PFSK-1 (cell line): ENCODE results near the gene SORL1.

ENCODE experiments used
- FOXP2 ChIP-seq: optimal IDR thresholded peaks from 2 replicates; pipeline ENCODE3; 2011; ENCODE audit warnings: borderline replicate concordance, control low read depth, inconsistent platforms; ENCODE audit not compliant: insufficient read depth; ENCODE audit errors: extremely low read length, extremely low read depth
- POLR2AphosphoS5 ChIP-seq: IDR thresholded peaks from 2 replicates; pipeline ENCODE4 v1.6.1; 2012; ENCODE audit warnings: low read depth, mild to moderate bottlenecking, control low read depth, low read length, moderate library complexity
- SIN3A ChIP-seq: IDR thresholded peaks from 2 replicates; pipeline ENCODE4 v1.6.1; 2012; ENCODE audit warnings: mild to moderate bottlenecking, low read length, moderate library complexity, borderline replicate concordance; ENCODE audit not compliant: insufficient read depth
- TAF1 ChIP-seq: IDR thresholded peaks from 2 replicates; pipeline ENCODE4 v1.6.1; 2012; ENCODE audit warnings: low read length, control low read depth, borderline replicate concordance; ENCODE audit not compliant: insufficient read depth
- TF ChIP-seq, protein P1 (sequence below), 2 experiments: IDR thresholded peaks; 2 replicates each; pipeline versions ENCODE4 v1.6.1 to v1.8.0; 2011 to 2012; ENCODE audit warnings: low read depth in 2 of 2, low read length in 2 of 2, control low read depth in 1 of 2, inconsistent platforms in 1 of 2, mild to moderate bottlenecking in 1 of 2, moderate library complexity in 1 of 2; ENCODE audit not compliant: insufficient read depth in 1 of 2

Gene SORL1

DNA sequence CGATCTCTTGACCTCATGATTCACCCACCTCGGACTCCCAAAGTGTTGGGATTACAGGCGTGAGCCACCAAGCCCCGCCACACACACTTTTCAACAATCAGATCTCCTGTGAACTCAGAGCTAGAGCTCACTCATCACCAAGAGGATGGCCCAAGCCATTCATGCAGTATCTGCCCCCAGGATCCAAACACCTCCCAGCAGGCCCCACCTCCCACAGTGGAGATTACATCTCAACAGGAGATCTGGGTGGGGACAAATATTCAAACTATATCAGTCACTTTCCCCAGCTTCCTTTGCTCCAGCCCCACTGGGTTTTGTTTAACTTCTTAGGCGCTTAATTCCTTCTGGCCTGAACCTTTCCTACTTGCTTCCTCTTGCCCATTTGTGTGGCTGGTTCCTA is 26.3 kb upstream of the SORL1 start:
- TF ChIP-seq, protein P1, sequence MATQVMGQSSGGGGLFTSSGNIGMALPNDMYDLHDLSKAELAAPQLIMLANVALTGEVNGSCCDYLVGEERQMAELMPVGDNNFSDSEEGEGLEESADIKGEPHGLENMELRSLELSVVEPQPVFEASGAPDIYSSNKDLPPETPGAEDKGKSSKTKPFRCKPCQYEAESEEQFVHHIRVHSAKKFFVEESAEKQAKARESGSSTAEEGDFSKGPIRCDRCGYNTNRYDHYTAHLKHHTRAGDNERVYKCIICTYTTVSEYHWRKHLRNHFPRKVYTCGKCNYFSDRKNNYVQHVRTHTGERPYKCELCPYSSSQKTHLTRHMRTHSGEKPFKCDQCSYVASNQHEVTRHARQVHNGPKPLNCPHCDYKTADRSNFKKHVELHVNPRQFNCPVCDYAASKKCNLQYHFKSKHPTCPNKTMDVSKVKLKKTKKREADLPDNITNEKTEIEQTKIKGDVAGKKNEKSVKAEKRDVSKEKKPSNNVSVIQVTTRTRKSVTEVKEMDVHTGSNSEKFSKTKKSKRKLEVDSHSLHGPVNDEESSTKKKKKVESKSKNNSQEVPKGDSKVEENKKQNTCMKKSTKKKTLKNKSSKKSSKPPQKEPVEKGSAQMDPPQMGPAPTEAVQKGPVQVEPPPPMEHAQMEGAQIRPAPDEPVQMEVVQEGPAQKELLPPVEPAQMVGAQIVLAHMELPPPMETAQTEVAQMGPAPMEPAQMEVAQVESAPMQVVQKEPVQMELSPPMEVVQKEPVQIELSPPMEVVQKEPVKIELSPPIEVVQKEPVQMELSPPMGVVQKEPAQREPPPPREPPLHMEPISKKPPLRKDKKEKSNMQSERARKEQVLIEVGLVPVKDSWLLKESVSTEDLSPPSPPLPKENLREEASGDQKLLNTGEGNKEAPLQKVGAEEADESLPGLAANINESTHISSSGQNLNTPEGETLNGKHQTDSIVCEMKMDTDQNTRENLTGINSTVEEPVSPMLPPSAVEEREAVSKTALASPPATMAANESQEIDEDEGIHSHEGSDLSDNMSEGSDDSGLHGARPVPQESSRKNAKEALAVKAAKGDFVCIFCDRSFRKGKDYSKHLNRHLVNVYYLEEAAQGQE (IDR thresholded peaks at IDR 0.05; ENCODE audit: insufficient read depth in 1 of 2, low read depth in 2 of 2, low read length in 2 of 2), result no peak
- TF ChIP-seq SIN3A (no peak), TAF1 (no peak), POLR2AphosphoS5 (no peak), FOXP2 (no peak)

DNA sequence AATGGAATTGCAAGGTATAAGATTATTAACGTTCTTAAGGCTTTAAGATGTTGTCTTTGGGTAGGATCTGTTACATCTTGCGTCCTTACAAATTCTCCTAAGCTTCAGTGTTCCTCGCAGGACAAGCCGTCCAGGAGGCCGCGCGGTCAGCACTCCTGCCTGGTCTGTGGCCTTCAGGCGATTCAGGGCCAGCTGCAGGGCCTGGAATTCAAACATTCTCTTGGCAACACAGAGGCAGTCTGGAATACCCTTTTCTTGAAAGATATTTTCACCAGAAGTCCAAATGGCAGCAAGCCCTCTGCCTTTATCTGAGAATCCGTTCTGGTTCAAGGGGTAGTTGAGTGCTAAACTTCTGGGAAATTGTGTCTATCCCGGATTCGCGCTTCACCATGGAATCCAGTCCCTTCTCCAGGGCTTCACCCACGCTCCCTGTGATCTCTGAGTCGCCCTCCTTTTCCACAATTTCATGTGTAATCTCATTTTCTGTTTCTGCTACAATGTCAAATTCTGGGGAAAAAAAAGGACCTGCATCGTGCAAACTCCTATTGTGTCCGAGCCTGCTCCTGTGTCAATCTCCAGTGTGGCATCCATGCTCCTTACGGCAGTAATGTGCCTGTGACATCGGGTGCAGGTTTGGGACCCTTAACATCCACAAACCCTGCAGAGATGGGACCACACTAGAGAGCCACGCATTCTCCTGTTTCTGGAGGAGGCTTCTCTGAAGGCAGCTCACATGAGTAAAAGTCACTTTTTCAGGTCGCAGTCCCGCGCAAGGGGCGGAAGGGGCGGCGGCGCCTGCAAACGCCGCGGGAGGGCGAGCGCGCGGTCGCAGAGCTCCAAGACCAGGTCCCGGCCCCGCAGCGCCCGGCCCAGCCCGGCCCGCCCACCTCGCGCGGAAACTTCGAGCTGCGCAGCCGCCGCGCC is 25.4 kb upstream of the SORL1 start:
- TF ChIP-seq, protein P1 (IDR thresholded peaks at IDR 0.05; ENCODE audit: insufficient read depth in 1 of 2, low read depth in 2 of 2, low read length in 2 of 2), result no peak
- TF ChIP-seq FOXP2, result no peak
- TF ChIP-seq TAF1, result no peak
- no peak for TF ChIP-seq POLR2AphosphoS5
- TF ChIP-seq SIN3A, result no peak

DNA sequence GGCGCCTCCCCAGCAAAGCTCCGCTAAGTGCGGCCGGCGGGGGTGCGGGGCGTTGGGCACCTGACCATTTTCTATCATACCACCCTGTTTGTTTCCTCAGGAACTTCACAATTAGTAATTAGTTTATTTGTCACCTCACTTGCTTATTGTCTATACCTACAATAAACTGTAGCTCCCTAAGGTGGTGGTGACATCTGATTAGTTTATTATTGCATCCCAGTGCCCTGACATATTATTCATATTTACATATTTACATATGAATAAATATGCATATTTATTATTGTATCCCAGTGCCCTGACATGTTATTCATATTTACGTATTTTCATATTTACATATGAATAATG is 24.7 kb upstream of the SORL1 start:
- TF ChIP-seq POLR2AphosphoS5 (no peak), SIN3A (no peak)

DNA sequence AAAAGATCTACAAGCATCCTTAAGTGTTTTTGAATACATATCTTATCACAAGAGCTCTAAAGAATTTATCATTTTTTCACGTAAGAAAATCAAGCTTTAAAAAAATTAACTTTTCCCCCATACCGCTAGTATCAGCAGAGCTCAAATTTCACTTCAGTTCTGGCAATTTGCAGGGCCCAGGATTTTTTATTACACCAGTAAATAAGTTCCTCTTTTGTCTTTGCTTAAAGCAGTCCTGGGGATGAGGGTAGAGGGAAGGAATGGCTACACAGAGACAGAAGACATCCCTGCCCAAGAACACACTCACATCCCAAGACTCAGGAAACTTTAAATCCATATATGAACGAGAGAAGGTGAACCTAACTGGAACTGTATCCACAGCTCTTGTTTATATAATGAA is 22.6 kb upstream of the SORL1 start:
- TF ChIP-seq, protein P1 (IDR thresholded peaks at IDR 0.05; ENCODE audit: insufficient read depth in 1 of 2, low read depth in 2 of 2, low read length in 2 of 2), result no peak
- TF ChIP-seq SIN3A (no peak), FOXP2 (no peak), TAF1 (no peak)

DNA sequence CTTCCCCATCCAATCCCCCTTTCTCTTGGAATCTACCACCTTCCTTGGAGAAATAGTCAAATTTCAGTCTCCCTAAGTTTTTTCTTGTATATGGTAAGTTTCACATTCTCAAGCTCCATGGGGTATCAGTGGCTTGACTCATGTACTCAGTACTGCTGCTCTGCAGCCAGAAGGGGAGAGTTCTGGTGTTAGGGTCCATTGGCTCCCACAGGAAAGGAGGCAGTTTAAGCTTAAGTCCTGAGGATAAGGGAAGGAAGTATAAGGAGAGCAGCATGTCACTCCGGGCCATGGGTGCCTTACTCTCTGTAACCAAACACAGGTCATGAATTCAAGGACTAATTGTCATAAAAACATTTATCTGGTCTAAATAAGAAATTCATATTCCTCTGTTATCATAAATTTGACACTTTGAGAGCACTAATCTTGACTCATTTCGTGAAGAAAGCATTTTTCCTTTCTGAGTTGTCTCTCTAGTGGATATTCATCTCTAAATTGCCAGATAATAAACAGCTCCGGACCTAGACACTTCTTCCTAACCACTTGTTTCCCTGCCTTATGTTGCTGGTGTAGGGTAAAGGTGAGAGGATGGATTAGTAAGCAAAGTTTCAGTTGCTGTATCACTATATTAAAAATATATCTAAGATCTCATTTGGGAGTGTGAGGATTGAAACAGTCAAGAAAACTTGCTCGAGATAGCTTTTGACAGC is 20.1 kb upstream of the SORL1 start:
- TF ChIP-seq SIN3A (no peak), POLR2AphosphoS5 (no peak), TAF1 (no peak), FOXP2 (no peak)
- TF ChIP-seq, protein P1 (IDR thresholded peaks at IDR 0.05; ENCODE audit: insufficient read depth in 1 of 2, low read depth in 2 of 2, low read length in 2 of 2), result no peak
